Posterior vena cava (tissue), 2 donors: ENCODE data around the gene CA10. TPM values are rescaled to one million over a fixed set of nuclear protein-coding genes. Genes with fewer than 3 reads are reported as not detected.
A peak's percentile ranks its signal among the peaks of the same experiment; 100 is the strongest.

ENCODE experiments used
- DNase-seq: peaks from one replicate; pipeline ENCODE4 v3.0.0-alpha.2; 2020; ENCODE audit warnings: low spot score
- intact Hi-C, 2 donors: fragments of 100-400 bp; cut with DNase I; formaldehyde crosslinking; loops; one replicate each; pipeline versions ENCODE4 v1.14.1 to v1.14.2; 2022 to 2023
- total RNA-seq, 2 donors: library from RNA; stranded (reverse); fragmentation: NEBNext Ultra II Directional; extraction: Animal tissue kit (Norgen Biotek cat#: 25700); gene quantifications; one replicate each; pipeline ENCODE4 v1.2.1, GENCODE V29; 2021
- donor health status: DM: yes; HTN: yes; CAD: no.
- donor health status: DM: yes; HTN: yes; CAD: no.

CA10 gene
- total RNA-seq, 2 donors from 2014 or later, result not detected

DNA sequence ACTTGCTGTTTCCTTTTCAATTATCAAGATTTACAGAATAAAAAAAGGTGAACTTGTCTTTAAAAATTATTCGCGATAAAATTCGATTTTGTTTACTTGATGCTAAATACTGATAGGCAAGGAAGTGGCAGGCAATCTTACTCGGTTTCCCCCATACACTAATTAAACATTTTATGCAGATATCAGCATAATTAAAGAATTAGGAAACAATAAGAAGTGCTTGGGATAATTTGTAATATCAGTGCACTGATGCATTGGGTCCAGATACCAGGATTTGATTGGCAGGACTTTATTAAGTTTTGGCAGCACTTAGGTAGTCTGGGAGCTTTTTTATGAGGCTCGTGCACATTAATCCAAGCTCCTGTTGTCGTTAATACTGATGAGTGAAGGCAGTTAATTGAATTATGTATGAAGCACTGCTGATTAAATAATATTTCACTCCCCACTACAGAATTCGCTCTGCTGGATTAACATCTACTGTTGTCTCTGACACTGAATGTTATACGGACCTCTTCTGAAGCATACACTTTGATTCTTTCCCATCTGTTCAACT lies 165.6 kb downstream of the CA10 start:
- no peak for DNase-seq
- intact Hi-C loops, result no loop called here

- DNase-seq, result no peak
- intact Hi-C loops, result no loop called here
Measured at GRCh38 chr17:51971121-51971520, 187.4 kb downstream of the CA10 start.

GRCh38 chr17:51961689-51962088 lies 196.8 kb downstream of the CA10 start:
- peak; percentile 66 for DNase-seq
- intact Hi-C loops, result no loop called here

- intact Hi-C loops, result no loop called here
Measured at GRCh38 chr17:51957786-51958185, 200.7 kb downstream of the CA10 start.

GRCh38 chr17:51955245-51955644 lies 203.3 kb downstream of the CA10 start:
- DNase-seq, result no peak
- intact Hi-C loops, result no loop called here

More at GRCh38 chr17:51957786-51958185, 200.7 kb downstream of the CA10 start:
- no peak for DNase-seq

DNA sequence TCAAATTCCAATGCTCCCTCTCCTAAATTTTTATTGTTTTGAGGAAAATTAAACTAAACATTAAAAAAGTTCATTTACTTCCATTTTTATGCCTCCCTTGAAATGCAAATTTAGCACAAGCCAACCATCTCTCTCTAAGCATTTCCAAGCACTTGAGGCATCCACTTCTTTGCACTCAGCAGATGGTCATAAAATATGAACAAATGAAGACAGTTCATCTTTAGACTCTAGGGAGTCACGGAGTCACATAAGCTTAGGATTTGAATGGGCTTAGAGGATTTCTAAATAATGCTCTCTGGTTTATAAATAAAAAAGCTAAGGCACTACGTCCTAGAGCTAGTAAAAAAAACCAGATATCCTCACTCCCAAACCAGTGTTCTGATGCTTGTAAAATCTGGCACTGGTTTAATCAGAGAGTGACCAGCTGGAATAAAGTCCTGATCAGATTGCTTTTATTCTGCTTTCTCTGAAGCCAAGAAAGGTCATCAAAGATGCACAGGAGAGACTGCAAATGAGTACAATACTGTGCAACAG lies 204.2 kb downstream of the CA10 start:
- DNase-seq, result no peak
- intact Hi-C loops, result no loop called here

- DNase-seq, result no peak
- intact Hi-C loops, result no loop called here
Measured at GRCh38 chr17:51951741-51952140, 206.8 kb downstream of the CA10 start.

GRCh38 chr17:51948128-51948527 lies 210.4 kb downstream of the CA10 start:
- DNase-seq, result no peak
- intact Hi-C loops, result no loop called here

GRCh38 chr17:51947160-51947735 lies 211.3 kb downstream of the CA10 start:
- intact Hi-C loops, result no loop called here
- DNase-seq, result no peak

DNA sequence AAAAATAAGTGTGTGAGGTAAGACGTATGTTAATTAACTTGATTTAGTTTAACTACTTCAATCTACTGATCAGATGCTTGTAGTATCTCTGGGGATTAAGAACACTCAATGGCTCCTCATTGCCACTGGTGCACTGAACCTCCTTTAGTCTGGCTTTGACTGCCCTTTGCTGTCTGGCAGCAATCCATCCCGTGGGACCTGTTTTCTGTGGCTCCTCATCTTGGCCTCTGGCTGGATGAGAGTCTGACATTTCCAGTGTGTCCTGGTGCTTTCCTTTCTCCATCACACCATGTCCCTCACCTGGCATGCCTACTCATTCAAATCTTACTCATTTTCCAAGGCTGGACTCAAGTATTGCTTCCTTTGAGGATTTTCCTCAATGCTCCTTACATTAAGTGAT lies 212.2 kb downstream of the CA10 start:
- intact Hi-C loops, result no loop called here
- no peak for DNase-seq

GRCh38 chr17:51941272-51941671 lies 217.2 kb downstream of the CA10 start:
- DNase-seq, result no peak
- intact Hi-C loops, result no loop called here

- DNase-seq, result no peak
- intact Hi-C loops, result no loop called here
Measured at GRCh38 chr17:51937264-51937663, 221.2 kb downstream of the CA10 start.

DNA sequence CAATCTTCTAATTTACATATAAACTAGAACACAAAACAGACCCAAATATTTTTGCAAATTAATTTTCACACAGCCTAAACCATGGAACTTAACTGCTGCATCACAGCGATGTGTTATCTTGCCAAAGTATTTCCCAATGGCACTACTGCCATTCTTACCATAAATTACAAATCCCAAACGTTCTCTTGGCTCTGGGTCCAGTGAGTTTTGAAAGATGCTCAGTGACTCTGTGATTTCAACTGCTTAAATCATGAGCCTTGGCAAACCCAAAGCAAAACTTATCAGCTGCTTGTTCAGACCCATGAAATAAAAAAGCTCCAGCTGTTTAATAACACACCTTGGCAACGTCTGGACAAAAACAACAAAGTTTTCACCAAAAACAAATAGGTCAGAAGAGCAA lies 223.0 kb downstream of the CA10 start:
- DNase-seq, result no peak
- intact Hi-C loops, result no loop called here

- intact Hi-C loops, result no loop called here
- no peak for DNase-seq
Measured at GRCh38 chr17:51933647-51934046, 224.9 kb downstream of the CA10 start.

- DNase-seq, result no peak
- intact Hi-C loops, result no loop called here
Measured at GRCh38 chr17:51926448-51926847, 232.1 kb downstream of the CA10 start.

- intact Hi-C loops, result no loop called here
- no peak for DNase-seq
Measured at GRCh38 chr17:51921500-51921899, 237.0 kb downstream of the CA10 start.

GRCh38 chr17:51914577-51914976 lies 243.9 kb downstream of the CA10 start:
- intact Hi-C loops, result no loop called here
- no peak for DNase-seq

GRCh38 chr17:51913491-51914205 lies 244.9 kb downstream of the CA10 start:
- intact Hi-C loops, result no loop called here
- DNase-seq, result no peak

DNA sequence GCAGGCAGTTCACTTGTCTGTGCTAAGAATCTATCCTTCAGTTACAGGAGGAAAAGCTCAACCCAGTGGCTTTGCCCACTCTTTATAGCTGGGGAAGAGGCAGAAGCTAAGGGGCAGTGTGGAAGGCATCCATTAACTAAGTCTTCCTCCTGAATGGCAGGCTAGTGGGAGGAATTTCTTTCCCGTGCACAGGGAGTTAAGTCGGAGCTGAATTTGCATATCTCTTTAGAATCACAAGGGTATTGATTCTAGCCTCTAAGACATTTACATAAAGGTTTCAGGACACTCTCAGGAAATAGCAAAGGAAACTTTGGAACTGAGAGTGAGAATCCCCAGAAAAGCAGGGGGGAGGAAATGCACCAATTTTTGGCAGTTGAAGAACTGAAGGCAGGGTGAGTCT lies 245.6 kb downstream of the CA10 start:
- no peak for DNase-seq
- intact Hi-C loops, result no loop called here

- no peak for DNase-seq
- intact Hi-C loops, result no loop called here
Measured at GRCh38 chr17:51911237-51911636, 247.3 kb downstream of the CA10 start.

GRCh38 chr17:51909971-51910370 lies 248.5 kb downstream of the CA10 start:
- intact Hi-C loops, result no loop called here
- DNase-seq, result no peak
